ENCODE data around the gene STXBP5.

Gene STXBP5

DNA sequence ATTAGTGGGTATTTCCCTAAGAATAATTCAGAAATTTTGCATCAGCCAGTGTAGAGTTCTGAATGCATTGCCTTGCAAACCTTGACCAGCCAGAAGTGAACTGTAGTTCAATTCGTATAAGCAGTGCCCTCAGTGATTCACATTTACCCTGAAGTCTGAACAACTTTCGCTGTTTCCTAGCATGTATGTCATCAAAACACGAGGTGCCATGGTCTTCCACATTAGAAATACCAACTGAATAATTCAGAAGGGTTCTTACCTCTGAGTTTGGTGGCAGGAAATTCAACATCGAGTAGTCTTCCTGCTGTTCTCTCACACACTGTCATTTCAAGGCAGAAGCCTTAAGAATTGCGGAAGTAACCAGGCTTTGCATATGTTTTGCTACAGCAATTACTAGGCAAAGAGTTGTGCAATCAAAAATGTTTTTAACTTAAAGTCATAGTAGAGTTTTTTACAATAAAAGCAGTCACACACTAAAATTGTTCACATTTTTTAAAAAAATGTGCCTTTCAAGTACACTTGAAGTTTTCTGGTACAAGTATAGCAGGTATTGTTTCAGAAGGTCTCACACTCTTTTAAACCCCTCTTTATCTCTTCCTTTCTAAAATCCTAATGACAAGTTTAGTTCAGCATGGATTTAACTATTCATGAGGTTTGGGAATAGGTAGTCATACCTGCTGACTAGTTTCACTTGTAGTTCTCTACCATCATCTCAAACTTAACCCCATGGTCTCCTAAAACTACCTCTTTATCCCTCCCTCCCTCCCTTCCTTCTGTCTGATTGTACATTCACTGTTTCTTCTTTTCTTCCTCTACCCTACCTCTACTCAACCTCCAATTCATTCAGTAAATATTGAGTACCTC, 118.3 kb downstream of the STXBP5 start:
- H3K36me3 ChIP-seq (ENCODE audit: insufficient read depth, low read length), result no peaks in the 10 kb centered on the region
- TF ChIP-seq POLR2AphosphoS5 (IDR thresholded peaks at IDR 0.05; ENCODE audit: borderline replicate concordance, low read depth, low read length) (no peak), FOXP2 (optimal IDR thresholded peaks at IDR 0.05; ENCODE audit: control extremely low read depth, extremely low read length, insufficient read depth) (peak; percentile 40)
- peak; percentile 81 for DNase-seq (ENCODE audit: low read depth, low spot score)
- peak overlapping the region; percentile 55 for H3K9ac ChIP-seq (ENCODE audit: insufficient read length)
- no peaks in the 10 kb centered on the region for H3K9me3 ChIP-seq (ENCODE audit: low read depth, low read length)
- peak overlapping the region; percentile 74 for H3K4me3 ChIP-seq
- H3K27ac ChIP-seq, result peak overlapping the region; percentile 81

DNA sequence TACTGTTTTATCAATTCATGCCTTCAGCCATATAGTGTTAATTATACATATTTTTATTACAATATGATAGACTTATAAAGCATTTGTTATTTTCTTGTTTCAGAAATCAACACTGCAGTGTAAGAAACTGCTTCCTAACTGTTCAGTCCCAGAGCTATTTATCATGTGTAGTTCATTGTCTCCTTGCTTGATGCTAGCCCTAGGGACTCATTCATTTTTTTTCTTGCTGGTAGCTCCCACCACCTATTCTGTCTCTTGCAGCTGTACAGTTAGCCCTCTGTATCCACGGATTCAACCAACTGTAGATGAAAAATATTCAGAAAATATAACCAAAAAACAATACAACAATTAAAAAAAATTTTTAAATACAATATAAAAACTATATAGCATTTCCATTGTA, 121.3 kb downstream of the STXBP5 start:
- Histone ChIP-seq H3K4me3 (no peak overlapping the region), H3K36me3 (ENCODE audit: insufficient read depth, low read length) (no peaks in the 10 kb centered on the region), H3K27ac (no peak overlapping the region), H3K9ac (ENCODE audit: insufficient read length) (no peak overlapping the region), H3K9me3 (ENCODE audit: low read depth, low read length) (no peaks in the 10 kb centered on the region)
- DNase-seq (ENCODE audit: low read depth, low spot score), result no peak
- no peak for TF ChIP-seq EZH2 (IDR thresholded peaks at IDR 0.05)
- TF ChIP-seq FOXP2 (optimal IDR thresholded peaks at IDR 0.05; ENCODE audit: control extremely low read depth, extremely low read length, insufficient read depth), result no peak
- no peak for TF ChIP-seq POLR2AphosphoS5 (IDR thresholded peaks at IDR 0.05; ENCODE audit: borderline replicate concordance, low read depth, low read length)

DNA sequence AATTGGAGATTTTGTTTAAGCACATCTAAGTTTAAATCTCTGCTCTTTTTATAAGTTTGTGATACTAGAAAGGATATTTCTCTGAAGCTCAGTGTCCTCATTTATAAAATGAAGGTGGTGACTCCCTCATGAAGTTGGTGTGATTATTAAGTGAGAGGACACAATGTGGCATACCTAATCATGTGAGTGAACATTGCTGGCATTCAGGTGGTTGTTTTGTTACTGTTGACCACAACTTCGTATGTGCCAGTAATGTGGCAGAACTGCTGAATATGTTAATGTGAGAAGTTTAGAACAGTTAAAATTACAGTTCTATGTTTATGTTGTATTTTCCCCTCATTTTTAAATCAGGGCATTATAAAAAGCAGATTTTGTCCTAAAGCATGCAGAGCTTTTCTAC, 127.2 kb downstream of the STXBP5 start:
- Histone ChIP-seq H3K36me3 (ENCODE audit: insufficient read depth, low read length) (no peaks in the 10 kb centered on the region), H3K9ac (ENCODE audit: insufficient read length) (no peak overlapping the region), H3K4me3 (no peak overlapping the region), H3K9me3 (ENCODE audit: low read depth, low read length) (no peaks in the 10 kb centered on the region), H3K27ac (no peak overlapping the region)
- no peak for TF ChIP-seq FOXP2 (optimal IDR thresholded peaks at IDR 0.05; ENCODE audit: control extremely low read depth, extremely low read length, insufficient read depth)
- TF ChIP-seq EZH2 (IDR thresholded peaks at IDR 0.05), result no peak
- no peak for TF ChIP-seq POLR2AphosphoS5 (IDR thresholded peaks at IDR 0.05; ENCODE audit: borderline replicate concordance, low read depth, low read length)
- no peak for DNase-seq (ENCODE audit: low read depth, low spot score)

DNA sequence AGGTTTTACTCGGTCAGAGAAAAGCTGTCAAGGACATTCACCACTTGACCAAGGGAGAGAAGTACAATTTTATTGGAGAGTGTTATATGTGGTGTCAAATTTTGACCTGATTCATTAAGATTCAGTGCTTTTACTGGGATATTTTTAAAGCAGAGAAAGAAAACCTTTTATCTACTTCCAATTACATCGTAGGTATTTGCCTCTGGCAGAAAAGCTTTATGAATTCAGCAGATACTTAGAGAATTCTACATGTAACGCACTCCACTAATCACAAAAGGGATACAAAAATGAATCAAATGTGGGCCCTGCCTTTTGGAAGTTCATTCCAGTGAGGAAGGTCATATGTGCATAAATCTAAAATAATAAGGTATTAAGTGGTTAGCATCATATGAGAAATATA, 133.7 kb downstream of the STXBP5 start:
- Histone ChIP-seq H3K9ac (ENCODE audit: insufficient read length) (no peak overlapping the region), H3K4me3 (no peak overlapping the region)
- DNase-seq (ENCODE audit: low read depth, low spot score), result no peak

DNA sequence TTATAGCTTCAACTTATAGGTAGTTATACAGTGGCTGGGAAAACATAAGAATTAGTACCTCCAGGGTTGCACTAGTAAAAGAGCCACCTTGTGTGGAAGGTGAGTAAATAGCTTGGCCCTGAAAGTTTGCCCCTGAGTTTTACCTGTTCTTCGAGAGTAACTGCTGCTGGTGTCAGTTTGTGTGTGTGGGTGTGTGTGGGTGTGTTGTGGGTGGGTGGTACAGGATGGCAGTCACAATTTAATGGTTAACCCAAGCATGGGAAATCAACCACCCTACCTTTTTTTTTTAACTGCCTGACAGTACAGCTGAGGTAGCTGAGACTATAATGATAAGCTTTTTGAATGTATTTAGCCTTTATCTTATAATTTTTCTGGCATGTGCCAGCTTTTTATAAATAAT, 137.3 kb downstream of the STXBP5 start:
- H3K27ac ChIP-seq, result no peak overlapping the region
- H3K4me3 ChIP-seq, result no peak overlapping the region
- no peaks in the 10 kb centered on the region for H3K36me3 ChIP-seq (ENCODE audit: insufficient read depth, low read length)
- TF ChIP-seq POLR2AphosphoS5 (IDR thresholded peaks at IDR 0.05; ENCODE audit: borderline replicate concordance, low read depth, low read length) (no peak), EZH2 (IDR thresholded peaks at IDR 0.05) (no peak), FOXP2 (optimal IDR thresholded peaks at IDR 0.05; ENCODE audit: control extremely low read depth, extremely low read length, insufficient read depth) (no peak)
- no peak for DNase-seq (ENCODE audit: low read depth, low spot score)
- H3K9ac ChIP-seq (ENCODE audit: insufficient read length), result no peak overlapping the region
- H3K9me3 ChIP-seq (ENCODE audit: low read depth, low read length), result no peaks in the 10 kb centered on the region

More for the DNA sequence above, 133.7 kb downstream of the STXBP5 start:
- H3K27ac ChIP-seq, result no peak overlapping the region
- H3K36me3 ChIP-seq (ENCODE audit: insufficient read depth, low read length), result no peaks in the 10 kb centered on the region
- TF ChIP-seq EZH2 (IDR thresholded peaks at IDR 0.05), result no peak
- H3K9me3 ChIP-seq (ENCODE audit: low read depth, low read length), result no peaks in the 10 kb centered on the region

DNA sequence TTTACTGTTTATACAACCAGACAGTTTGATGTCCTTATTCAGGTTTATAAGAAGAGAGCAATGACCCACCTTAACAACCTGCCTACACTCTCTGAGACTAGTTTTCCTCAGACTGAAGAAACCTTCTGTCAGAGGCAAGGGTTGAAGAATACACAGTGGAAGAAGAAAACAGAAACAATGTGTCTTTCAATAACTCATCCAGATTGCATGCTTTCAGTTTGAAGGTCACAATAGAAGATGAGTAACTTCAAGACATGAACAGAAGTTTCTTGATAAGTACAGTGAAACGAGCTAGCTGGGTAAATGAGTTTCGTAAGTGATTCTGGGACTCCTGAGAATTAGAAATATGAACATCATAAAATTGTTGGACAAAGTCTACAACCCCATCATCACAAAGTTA, 141.7 kb downstream of the STXBP5 start:
- no peak for DNase-seq (ENCODE audit: low read depth, low spot score)
- Histone ChIP-seq H3K27ac (no peak overlapping the region), H3K36me3 (ENCODE audit: insufficient read depth, low read length) (no peaks in the 10 kb centered on the region), H3K9ac (ENCODE audit: insufficient read length) (no peak overlapping the region), H3K4me3 (no peak overlapping the region), H3K9me3 (ENCODE audit: low read depth, low read length) (no peaks in the 10 kb centered on the region)
- TF ChIP-seq FOXP2 (optimal IDR thresholded peaks at IDR 0.05; ENCODE audit: control extremely low read depth, extremely low read length, insufficient read depth), result no peak
- TF ChIP-seq POLR2AphosphoS5 (IDR thresholded peaks at IDR 0.05; ENCODE audit: borderline replicate concordance, low read depth, low read length), result no peak
- TF ChIP-seq EZH2 (IDR thresholded peaks at IDR 0.05), result no peak

DNA sequence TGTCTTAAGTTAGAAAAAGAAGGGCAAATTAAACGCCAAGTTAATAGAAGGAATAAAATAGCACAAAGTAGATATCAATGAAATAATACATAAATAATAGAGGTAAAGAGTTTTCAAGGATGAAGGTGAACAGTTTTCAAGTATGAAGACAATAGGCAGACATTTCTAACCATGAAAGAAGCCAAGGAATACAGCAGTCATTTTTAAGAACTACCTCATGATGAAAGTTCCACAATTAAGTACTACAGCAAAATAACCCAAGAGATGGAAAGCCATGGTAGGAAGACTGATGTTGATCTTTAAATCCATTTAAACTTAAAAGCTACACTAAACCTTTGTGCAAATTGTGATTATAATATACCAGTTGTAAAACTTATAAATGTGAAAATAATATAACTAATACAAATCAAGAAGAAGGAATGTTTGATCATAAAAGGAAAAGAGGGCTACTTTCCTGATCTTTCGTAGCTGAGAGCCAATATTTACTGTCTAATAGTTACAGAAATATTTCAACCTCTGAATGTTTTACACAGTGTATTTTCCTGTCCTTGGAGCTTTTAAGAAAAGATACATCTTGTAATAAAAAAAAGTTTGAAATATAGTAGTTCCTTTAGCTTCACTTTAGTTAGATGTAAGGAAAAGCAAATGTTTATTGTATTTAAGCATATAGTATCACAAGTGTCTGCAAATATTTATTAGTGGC, 143.1 kb downstream of the STXBP5 start:
- no peak for DNase-seq (ENCODE audit: low read depth, low spot score)
- TF ChIP-seq EZH2 (IDR thresholded peaks at IDR 0.05) (no peak), FOXP2 (optimal IDR thresholded peaks at IDR 0.05; ENCODE audit: control extremely low read depth, extremely low read length, insufficient read depth) (no peak), POLR2AphosphoS5 (IDR thresholded peaks at IDR 0.05; ENCODE audit: borderline replicate concordance, low read depth, low read length) (no peak)
- Histone ChIP-seq H3K36me3 (ENCODE audit: insufficient read depth, low read length) (no peaks in the 10 kb centered on the region), H3K9ac (ENCODE audit: insufficient read length) (no peak overlapping the region), H3K4me3 (no peak overlapping the region), H3K9me3 (ENCODE audit: low read depth, low read length) (no peaks in the 10 kb centered on the region), H3K27ac (no peak overlapping the region)

DNA sequence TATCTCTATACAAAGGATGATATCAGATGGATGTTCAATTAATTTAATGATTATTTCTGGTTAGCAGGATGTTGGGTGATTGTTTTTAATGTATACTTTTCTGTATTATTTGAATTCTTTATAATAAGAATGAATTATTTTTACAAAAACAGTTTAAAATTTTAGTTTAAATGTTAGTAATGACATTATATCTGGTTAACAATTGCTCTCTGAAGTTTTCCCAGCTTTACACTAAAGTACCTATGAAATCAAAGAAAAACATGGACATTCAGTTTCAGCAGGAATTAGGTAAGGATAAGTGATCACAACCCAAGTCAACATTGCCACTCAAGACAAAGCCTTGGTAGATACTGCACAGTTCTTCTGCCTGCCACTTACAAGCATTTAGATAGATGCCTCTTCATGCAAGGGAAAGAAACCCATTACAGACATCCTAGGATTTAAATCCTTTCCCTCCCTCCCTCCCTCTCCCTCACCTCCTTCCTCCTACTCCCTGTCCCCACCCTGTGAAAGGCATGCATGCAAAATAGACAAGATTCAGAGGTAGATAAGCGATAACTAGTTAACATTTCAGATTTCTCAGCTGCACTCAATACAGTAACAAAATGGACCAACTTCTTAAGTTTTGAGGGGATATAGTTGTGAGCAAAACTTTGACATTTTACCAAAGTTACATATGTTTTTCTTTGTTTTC, 143.8 kb downstream of the STXBP5 start:
- no peak for DNase-seq (ENCODE audit: low read depth, low spot score)

More for the DNA sequence above, 143.8 kb downstream of the STXBP5 start:
- H3K9me3 ChIP-seq (ENCODE audit: low read depth, low read length), result no peaks in the 10 kb centered on the region
- H3K27ac ChIP-seq, result no peak overlapping the region
- H3K36me3 ChIP-seq (ENCODE audit: insufficient read depth, low read length), result no peaks in the 10 kb centered on the region
- no peak overlapping the region for H3K9ac ChIP-seq (ENCODE audit: insufficient read length)
- no peak overlapping the region for H3K4me3 ChIP-seq
- TF ChIP-seq EZH2 (IDR thresholded peaks at IDR 0.05), result no peak
- no peak for TF ChIP-seq FOXP2 (optimal IDR thresholded peaks at IDR 0.05; ENCODE audit: control extremely low read depth, extremely low read length, insufficient read depth)
- no peak for TF ChIP-seq POLR2AphosphoS5 (IDR thresholded peaks at IDR 0.05; ENCODE audit: borderline replicate concordance, low read depth, low read length)
